Measurements from ENCODE around the gene NOS3. TPM values are rescaled to one million over a fixed set of nuclear protein-coding genes. Genes with fewer than 3 reads are reported as not detected.

Gene NOS3
- total and polyA plus RNA-seq, 2 of the 13 experiments (the other 11 are each of a cell fraction or from before 2014, with no cell fraction given): 3.7 to 7.5 TPM

GRCh38 chr7:150943453-150943814 lies 47.4 kb upstream of the NOS3 start:
- BruUV-seq (replicated peaks): no TSS peak
- Histone ChIP-seq H3K4me1 (ENCODE audit: insufficient read depth, low read length) (no peaks in the 10 kb centered on the region), H2AFZ (ENCODE audit: low read length) (no peak overlapping the region), H3K9me3 (ENCODE audit: low read length) (no peaks in the 10 kb centered on the region), H4K20me1 (ENCODE audit: insufficient read depth, low read length) (no peaks in the 10 kb centered on the region), H3K36me3 (replicated peaks in 1 of 2; ENCODE audit: control insufficient read depth in 1 of 2, insufficient read depth in 2 of 2, low read length in 2 of 2) (no peaks in the 10 kb centered on the region), H3K4me2 (ENCODE audit: low read depth, low read length) (no peak overlapping the region), H3K79me2 (ENCODE audit: insufficient read depth, low read length) (no peaks in the 10 kb centered on the region), H3K27ac (ENCODE audit: extremely low read length, insufficient read depth, low read length) (no peak overlapping the region), H3K27me3 (ENCODE audit: control insufficient read depth in 1 of 2, insufficient read depth in 2 of 2, low read length in 2 of 2) (peaks cover 8 to 58% of the 10 kb centered on the region in 2 experiments; a peak in 4 of 5 replicates), H3K9ac (ENCODE audit: insufficient read depth, low read depth, low read length) (no peak overlapping the region), H3K4me3 (replicated peaks in 1 of 3; ENCODE audit: insufficient read depth in 1 of 3, low read depth in 2 of 3, low read length in 3 of 3) (no peak overlapping the region)
- 63% methylated on average over 6 of the region's 6 CpGs for WGBS (ENCODE audit: low lambda C conversion rate)
- ChIA-PET POLR2A (no interaction called here), CTCF (ENCODE audit: low intra/inter-chr PET ratio, low total read pairs) (no interaction called here)
- DNase-seq (ENCODE audit: low spot score): no peak
- ATAC-seq: no peak
- FAIRE-seq: no peak
- in situ Hi-C loops (cut with HindIII; ENCODE audit: extremely low pct_ligation_motif_present, low pct_unique_long_range_greater_than_20kb) (no loop called here), intact Hi-C loops (cut with micrococcal nuclease; ENCODE audit: unreplicated experiment) (no loop called here)
- TF ChIP-seq U2AF2 (IDR thresholded peaks at IDR 0.05; ENCODE audit: low read depth, low read length) (no peak), PPARG (CRISPR knock-in tag; conservative IDR thresholded peaks at IDR 0.05) (no peak), SOX5 (CRISPR knock-in tag; IDR thresholded peaks at IDR 0.05; ENCODE audit: borderline replicate concordance) (no peak), ERF (CRISPR knock-in tag; IDR thresholded peaks at IDR 0.05) (no peak), NAIF1 (CRISPR knock-in tag; IDR thresholded peaks at IDR 0.05; ENCODE audit: borderline replicate concordance) (no peak), SRY (CRISPR knock-in tag; IDR thresholded peaks at IDR 0.05) (no peak), HNRNPUL1 (IDR thresholded peaks at IDR 0.05; ENCODE audit: low read depth, low read length) (no peak), MAFG (CRISPR knock-in tag; IDR thresholded peaks at IDR 0.05) (no peak), MYC (CRISPR knock-in tag; IDR thresholded peaks at IDR 0.05; ENCODE audit: borderline replicate concordance) (no peak), MIXL1 (CRISPR knock-in tag; IDR thresholded peaks at IDR 0.05) (no peak), ZNF7 (CRISPR knock-in tag; IDR thresholded peaks at IDR 0.05) (no peak), ETV5 (CRISPR knock-in tag; IDR thresholded peaks at IDR 0.05; ENCODE audit: borderline replicate concordance) (no peak), POLR2AphosphoS2 (IDR thresholded peaks at IDR 0.05; ENCODE audit: low read depth, low read length) (no peak), CEBPG (CRISPR knock-in tag; IDR thresholded peaks at IDR 0.05) (no peak), ZNF660 (CRISPR knock-in tag; IDR thresholded peaks at IDR 0.05; ENCODE audit: borderline replicate concordance, low read depth) (no peak)
